ENCODE measurements around the gene SYTL1.
A peak's percentile ranks its signal among the peaks of the same experiment; 100 is the strongest.

The SYTL1 gene

DNA sequence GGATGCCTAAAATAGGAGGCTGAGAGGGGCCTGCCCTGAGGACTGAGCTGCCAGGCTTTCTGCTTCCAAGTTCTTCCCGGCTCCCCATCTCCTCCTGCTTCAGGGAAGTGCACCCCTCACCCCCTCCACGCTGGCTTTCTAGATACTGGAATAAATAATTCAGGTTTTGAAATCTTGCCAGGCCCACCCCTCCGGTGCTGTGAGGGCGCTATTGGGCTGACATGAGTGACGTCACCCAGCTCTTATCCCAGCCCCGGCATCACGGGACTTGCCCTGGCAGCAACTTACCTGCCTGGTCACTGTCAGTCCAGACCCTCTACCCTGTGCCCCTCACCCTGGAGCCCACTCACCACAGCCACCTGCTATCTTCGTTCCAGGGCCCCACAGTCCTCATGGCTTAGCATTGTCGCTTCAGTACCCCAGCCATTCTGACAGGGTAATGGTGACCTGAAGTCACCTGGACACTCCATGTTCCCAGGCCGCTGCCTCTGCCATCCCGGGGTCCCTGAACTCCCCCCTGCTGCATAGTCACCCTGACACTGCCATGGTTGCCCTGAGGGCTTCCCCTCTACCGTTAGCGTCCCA is 49.8 kb downstream of the SYTL1 start:
- DNase-seq, result no peak

DNA sequence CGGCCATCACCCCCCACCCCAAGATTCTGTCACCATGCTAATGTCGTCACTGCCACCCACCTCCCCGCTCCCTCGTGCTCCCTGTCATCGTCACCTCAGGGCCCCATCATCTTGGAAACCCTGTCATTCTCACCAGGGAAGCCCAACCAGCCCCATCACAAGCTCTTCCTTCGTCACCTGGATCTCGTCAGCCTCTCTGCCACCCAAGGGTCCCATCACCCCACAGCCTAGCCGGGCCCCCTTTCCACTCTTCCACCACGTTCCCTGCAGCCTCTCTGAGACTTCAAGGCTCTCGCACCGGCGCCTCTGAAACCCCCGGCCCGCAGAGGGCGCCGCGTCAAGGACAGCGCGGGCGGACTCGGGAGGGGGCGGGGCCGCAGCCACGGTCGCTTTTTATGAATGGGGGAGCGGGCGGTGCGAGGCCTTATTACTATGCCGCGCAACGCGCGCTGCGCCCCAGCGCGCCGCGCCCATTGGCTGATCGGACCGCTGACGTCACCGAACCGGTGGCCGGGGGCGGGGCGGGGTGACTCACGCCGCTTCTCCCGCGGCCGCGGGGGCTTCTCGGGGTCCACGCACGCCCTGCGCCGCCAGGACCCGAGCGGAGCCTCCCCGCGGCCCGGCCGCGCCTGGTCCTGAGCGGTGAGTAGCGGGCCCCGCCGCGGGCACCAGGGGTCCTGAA is 50.4 kb downstream of the SYTL1 start, which contains the start of gene GPR3:
GPR3 (plus strand) TSS at position 527 of the 682 bp plus-strand sequence. CDS start 1,177 bp downstream, outside the sequence.
- peak; percentile 92 for DNase-seq

DNA sequence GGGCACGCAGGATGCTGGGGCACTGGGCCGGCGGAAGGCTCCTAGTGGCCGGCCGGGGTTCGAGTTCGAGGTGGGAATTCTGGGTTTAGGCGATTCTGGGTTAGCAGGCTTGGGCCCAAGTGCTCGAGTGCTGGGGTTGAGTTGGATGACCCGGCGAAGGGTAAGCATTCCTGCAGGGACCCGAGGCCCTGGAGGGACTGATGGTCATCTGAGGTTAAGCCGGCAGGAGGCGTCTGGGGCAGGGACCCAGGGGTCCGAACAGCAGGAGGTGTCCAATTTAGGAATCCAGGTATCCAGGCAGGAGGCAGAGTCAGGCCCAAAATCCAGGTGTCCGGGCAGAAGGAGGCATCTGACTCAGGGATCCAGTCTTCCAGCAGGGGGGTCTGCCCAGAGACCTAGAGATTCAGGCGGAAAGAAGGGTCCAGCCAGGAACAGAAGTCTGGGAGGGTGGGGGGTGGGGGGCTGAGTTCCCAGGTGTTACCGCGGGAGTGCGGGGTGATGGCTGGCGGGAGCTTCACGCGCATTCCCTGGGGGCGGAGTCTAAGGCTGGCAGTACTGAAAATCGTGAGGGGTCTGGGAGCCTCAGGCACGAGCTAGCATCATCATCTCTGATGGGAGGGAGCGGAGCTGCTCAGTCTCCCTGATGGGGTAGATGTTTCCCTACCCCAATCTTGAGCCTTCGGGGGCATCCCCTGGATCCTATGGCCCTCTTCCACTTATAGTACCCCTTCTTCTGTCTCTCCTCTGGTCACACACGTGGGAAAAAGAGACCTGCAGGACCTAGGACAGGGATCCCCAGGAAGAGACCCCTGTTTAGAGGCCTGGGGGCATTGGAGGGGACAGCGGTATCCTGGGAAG is 51.2 kb downstream of the SYTL1 start:
- DNase-seq, result no peak

DNA sequence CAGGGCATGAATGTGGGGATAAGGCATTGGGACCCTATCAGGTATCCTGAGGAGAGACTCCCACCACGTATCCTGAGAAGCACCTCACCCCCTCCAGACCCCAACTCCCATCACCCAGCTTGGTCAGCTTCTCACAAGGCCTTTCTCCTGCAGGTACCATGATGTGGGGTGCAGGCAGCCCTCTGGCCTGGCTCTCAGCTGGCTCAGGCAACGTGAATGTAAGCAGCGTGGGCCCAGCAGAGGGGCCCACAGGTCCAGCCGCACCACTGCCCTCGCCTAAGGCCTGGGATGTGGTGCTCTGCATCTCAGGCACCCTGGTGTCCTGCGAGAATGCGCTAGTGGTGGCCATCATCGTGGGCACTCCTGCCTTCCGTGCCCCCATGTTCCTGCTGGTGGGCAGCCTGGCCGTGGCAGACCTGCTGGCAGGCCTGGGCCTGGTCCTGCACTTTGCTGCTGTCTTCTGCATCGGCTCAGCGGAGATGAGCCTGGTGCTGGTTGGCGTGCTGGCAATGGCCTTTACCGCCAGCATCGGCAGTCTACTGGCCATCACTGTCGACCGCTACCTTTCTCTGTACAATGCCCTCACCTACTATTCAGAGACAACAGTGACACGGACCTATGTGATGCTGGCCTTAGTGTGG is 51.9 kb downstream of the SYTL1 start:
- no peak for DNase-seq

DNA sequence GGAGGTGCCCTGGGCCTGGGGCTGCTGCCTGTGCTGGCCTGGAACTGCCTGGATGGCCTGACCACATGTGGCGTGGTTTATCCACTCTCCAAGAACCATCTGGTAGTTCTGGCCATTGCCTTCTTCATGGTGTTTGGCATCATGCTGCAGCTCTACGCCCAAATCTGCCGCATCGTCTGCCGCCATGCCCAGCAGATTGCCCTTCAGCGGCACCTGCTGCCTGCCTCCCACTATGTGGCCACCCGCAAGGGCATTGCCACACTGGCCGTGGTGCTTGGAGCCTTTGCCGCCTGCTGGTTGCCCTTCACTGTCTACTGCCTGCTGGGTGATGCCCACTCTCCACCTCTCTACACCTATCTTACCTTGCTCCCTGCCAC is 52.4 kb downstream of the SYTL1 start:
- no peak for DNase-seq

DNA sequence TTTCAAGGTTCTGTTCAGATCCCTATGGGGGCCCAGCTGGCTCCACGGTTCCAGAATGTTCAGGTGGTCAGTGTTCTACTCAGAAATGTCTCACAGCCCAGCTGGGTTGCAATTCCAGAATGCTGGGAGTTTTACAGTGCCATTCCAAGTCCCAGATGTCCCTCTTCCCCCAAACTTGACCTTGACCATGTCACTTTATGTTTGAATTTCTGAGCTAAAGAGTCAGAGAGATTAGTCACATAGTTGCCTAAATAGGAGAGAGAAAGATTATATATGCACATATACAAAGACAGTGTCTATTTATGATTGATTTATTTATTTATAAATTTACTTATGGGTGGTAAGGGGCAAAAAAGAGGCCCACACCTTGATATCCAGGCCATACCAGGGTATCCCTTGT is 53.1 kb downstream of the SYTL1 start:
- no peak for DNase-seq

DNA sequence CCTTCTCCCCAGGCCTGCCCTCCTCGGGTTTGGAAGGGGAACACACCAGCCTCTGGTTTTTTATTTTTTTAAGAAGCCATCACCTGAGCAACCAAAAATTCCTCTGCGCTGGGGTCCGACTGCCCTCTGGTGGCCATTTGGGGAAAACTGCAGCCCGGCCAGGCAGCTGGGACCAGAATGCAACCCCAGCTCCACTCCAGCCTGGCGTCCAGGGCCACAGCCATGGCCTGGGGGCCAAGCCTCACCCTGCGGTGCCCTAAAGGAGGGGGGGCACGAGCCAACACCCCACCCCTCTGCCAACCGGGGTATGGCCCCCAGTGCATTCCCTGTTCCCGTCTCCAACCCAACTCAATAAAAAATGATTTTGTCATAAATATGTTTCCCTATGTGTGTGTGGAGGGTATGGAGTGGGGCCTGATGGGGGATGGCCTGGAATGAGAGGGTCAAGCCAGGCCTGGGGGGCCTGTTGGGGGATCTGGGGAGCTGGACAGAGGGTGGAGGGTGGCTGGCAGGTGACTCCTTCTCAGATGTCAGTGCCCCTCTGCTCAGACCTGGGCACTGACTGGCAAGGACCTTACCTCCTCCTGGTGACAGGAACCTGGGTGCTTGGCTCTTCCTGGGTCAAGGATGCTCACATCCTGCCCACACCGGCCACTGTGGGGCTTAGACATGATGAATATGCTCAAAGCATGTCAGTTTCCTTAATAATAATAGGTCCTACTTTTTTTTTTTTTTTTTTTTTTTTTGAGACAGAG is 53.8 kb downstream of the SYTL1 start:
- DNase-seq, result peak; percentile 71

DNA sequence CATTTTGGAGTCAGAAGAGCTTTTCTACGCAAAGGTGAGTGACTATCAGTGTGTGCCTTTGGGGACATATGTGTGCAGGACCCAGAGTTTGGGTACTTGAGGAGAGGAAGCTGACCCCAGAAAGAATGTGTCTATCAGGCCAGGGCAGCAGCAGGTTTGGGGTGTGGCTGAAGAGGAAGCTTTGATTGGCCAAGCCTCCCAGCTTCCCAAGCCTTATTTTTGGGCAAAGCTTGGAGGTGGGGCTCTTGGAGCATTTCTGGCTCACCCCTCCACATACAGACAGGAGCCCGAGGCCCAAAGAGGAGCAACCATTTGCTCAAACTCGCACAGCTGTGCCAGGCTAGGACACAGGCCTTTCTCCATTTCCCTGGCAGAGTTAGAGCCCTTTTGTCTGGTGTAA is 55.3 kb downstream of the SYTL1 start:
- DNase-seq, result no peak

DNA sequence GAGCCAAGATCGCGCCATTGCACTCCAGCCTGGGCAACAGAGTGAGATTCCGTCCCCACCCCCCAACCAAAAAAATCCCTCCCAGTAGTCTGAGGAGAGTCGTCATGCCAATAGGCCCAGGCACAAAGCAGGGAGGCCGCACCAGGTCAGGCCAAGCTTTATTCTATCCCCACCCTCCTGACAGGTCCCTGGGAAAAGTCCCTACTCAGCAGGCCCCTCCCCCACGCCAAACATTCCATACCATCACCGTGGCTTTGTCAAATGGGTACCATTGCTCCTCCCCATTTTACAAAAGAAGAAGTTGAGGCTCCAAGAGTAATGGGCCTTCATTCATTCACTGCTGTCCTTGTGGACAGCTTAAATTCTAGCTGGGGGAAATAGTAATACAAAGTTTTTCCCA is 55.9 kb downstream of the SYTL1 start:
- no peak for DNase-seq

DNA sequence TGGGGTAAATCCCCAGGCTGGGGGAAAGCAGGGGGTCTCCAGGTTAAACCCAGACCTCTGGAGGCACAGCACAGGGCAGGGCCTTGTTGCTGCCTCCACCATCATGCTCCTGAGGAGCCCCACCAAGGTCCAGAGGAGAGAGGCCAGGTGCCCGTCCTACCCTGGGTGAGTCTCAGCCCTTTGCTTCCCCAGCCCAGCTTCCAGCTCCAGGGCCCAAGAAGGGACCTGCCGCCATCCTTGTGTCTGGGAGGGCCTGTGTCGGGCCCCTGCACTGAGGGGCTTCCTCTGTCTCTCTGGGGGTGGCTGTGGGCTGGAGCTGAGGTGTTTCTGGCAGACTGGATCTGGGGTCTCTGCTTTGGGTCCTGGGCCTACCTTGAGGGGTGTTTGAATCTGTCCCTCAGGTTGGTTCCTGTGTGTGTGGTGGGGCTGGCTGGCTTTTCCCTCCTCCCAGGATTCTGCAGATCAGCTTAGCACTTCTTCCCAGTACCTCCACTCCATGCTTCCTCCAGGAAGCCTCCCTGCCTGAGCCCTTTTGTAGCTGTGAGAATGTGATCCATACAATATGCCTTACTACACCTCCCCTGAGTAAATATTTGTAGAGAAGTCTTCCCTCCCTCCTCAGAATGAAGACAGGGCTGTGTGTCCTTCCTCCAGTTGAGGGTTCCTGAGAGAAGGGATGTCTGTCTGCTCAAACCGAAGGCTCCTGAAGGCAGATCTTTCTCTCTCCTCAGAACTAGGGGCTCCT is 56.8 kb downstream of the SYTL1 start:
- no peak for DNase-seq

DNA sequence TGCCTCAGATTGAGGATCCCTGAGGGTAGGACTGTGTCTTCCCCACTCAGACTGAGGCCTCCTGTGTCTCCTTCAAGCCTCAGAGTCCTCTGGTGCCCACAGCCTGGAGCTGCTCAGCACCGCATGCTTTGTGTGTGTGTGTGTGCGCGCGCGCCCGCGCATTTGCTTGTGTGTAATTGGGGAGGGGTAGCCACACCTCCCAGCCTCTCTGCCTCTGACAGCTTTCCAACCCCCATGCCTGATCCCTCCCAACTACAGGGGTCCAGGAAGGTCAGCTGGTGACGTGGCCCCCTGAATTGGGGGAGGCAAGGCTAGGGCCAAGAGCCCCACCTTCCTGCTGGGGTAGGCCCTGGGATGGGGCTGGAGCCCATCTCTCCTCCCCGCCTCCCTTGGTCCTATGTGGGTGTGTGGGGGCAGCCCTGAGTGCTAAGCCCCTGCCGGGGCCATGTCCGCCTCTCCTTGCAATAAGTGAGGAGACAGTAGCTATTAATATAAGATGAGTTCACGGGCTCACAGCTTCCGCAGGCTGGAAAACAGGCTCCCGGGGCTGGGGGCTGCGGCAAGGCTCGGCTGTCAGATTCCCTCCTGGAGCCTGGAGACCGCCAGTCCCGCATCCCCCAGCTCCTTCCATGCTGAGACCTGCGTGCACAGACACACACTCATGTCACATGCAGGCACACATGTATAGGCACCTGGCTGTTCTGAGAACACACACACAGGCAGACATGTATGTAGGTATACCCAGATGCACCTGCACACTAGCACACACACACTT is 57.6 kb downstream of the SYTL1 start:
- DNase-seq, result no peak

DNA sequence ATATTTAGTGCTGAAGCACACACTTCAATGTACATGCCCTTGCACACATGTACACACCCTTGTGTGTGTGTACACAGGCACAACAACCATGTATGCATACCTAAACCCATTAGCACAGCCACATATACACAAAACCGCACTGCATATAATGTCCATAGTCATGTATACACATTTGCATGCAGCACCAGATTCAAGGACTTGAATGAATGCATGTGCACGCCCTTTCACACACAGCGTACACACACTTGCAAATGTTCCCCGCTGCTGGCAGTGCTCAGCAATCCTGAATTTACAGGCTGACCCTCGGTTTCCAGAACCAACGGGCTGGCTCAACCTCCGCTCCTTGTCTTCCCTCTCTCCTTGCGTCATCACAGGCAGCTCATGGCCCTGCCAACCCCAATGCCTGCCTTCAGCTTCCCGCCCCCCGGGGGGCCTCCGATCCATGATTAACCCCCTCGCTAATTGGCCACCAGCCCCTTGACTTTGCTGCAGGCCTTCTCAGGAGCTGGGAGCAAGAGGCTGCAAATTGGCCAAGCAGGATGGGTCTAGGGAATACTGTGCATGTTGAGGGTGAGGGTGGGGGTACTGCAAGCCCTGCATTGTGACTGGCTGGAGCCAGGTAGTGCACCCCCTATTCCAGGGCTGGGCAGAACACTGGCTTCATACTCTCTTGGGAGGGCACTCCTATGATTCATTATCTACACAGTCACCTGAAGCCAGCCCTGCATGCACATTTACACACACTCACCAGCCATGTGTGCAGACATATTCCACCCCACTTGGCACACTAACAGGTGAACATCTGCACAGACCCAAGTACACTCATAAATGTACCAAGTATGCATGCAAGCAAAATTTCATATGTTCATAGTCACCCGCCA is 58.5 kb downstream of the SYTL1 start:
- DNase-seq, result no peak

DNA sequence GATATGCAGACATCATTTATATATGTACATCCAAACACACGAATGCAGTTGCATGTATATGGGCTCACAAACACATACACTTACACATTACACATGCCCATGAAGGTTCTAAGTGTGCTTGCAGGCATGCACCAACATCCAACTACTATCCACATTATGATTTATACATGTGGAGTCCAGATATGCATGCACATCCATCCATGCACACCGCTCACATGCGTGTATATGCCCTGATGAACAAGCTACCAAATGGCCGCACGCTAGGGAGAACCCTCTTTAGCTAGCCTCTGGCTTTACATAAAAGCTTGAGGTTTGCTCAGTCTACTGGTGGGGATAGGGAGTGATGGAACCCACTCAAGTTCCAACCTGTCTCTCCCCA is 59.1 kb downstream of the SYTL1 start:
- DNase-seq, result no peak

DNA sequence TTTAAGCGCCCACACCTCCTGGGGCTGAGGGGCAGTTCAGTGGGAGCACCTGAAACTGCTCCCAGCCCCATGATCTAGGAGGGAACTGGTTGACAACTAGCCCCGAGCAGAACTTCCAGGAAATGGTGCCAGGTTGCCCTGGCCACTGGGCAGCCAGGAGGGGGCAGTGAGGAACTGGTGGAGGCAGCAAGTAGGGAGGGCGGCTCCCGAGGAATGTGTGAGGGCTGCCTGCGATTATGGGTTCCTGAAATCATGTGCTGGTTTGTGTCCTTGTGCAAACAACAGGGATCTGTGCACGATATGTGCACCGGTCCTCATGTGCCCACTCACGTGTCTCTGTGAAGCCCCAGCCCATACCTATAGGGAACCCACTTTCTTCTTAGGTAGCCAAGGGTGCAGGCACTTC is 60.5 kb downstream of the SYTL1 start:
- DNase-seq, result no peak

DNA sequence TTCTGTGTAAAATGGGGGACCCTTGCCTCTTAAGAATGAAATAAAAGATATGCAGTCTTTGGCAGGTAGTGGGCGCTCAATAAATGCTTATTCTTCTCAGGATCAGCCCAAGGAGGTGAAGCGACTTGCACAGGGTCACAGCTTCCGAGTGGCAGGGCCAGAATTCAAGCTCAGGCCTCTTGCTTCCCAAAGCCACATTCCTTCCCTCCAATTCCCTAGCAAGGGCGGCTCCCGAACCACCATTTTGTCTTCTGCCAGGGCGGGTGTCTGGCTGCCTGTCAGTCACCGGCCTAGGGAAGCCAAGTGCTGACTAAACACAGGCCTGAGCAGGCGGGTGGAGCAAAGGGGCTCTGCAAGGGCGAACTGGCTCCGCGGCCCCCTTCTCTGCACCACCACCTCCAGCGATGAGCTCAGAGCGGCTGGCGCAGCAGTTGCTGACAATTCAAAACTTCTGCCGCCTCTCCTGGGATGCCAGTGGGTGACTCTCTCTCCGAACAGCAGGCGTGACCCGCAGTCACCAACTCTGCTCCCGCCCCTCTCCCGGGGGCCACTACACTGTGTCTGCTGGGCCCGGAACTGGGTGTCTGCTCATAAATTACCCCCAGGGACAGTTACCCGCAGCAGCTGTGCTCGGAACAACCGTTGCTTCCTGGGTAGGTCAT is 61.4 kb downstream of the SYTL1 start:
- DNase-seq, result no peak
